HAP-1 (cell line): ENCODE data around the gene ITIH5.

ENCODE experiments used
- DNase-seq, 2 experiments: peaks; one replicate each; pipeline ENCODE4 v3.0.0-alpha.2; 2016 to 2020; ENCODE audit warnings: low spot score in 2 of 2
- H3K27me3 ChIP-seq: fragments of 250-450 bp; sonication (Bioruptor Pico); 2 replicates; pipeline ENCODE4 v1.5.1; 2020; ENCODE audit warnings: low read depth, mild to moderate bottlenecking, moderate library complexity
- H3K36me3 ChIP-seq: fragments of 250-450 bp; sonication (Bioruptor Pico); replicated peaks from 2 replicates; pipeline ENCODE4 v1.5.1; 2020; ENCODE audit warnings: mild to moderate bottlenecking
- H3K4me1 ChIP-seq: fragments of 250-450 bp; sonication (Bioruptor Pico); 2 replicates; pipeline ENCODE4 v1.5.1; 2020; ENCODE audit warnings: mild to moderate bottlenecking
- H3K4me3 ChIP-seq: fragments of 250-450 bp; sonication (Bioruptor Pico); 2 replicates; pipeline ENCODE4 v1.5.1; 2020; ENCODE audit warnings: mild to moderate bottlenecking, moderate library complexity
- H3K9me3 ChIP-seq: fragments of 250-450 bp; sonication (Bioruptor Pico); 2 replicates; pipeline ENCODE4 v1.5.1; 2020; ENCODE audit warnings: mild to moderate bottlenecking, moderate library complexity
- in situ Hi-C: fragments of 300-500 bp; cut with MboI; formaldehyde crosslinking; loops from 3 replicates; pipeline ENCODE4 v1.14.3; 2020; ENCODE audit warnings: low sequenced_read_pairs, inconsistent platforms, mixed read lengths

Gene ITIH5

GRCh38 chr10:7601023-7601656 is 65.6 kb downstream of the ITIH5 start:
- in situ Hi-C loops: no loop called here
- no peak for DNase-seq
- Histone ChIP-seq H3K9me3 (no peaks in the 10 kb centered on the region), H3K27me3 (no peaks in the 10 kb centered on the region), H3K4me1 (no peaks in the 10 kb centered on the region), H3K36me3 (no peaks in the 10 kb centered on the region), H3K4me3 (no peak overlapping the region)

- H3K4me1 ChIP-seq: no peaks in the 10 kb centered on the region
- H3K36me3 ChIP-seq: no peaks in the 10 kb centered on the region
- in situ Hi-C loops: no loop called here
- H3K9me3 ChIP-seq: no peaks in the 10 kb centered on the region
- DNase-seq: no peak
- no peaks in the 10 kb centered on the region for H3K27me3 ChIP-seq
- no peak overlapping the region for H3K4me3 ChIP-seq
Measured at GRCh38 chr10:7598771-7599170, 68.0 kb downstream of the ITIH5 start.

- in situ Hi-C loops: no loop called here
- no peak overlapping the region for H3K4me3 ChIP-seq
- H3K9me3 ChIP-seq: no peaks in the 10 kb centered on the region
- no peaks in the 10 kb centered on the region for H3K4me1 ChIP-seq
- no peak for DNase-seq
- no peaks in the 10 kb centered on the region for H3K27me3 ChIP-seq
- H3K36me3 ChIP-seq: no peaks in the 10 kb centered on the region
Measured at GRCh38 chr10:7596356-7596755, 70.4 kb downstream of the ITIH5 start.

GRCh38 chr10:7593905-7594304 is 72.9 kb downstream of the ITIH5 start:
- no peaks in the 10 kb centered on the region for H3K36me3 ChIP-seq
- no peaks in the 10 kb centered on the region for H3K9me3 ChIP-seq
- in situ Hi-C loops: no loop called here
- H3K4me3 ChIP-seq: no peak overlapping the region
- DNase-seq: no peak
- H3K4me1 ChIP-seq: no peaks in the 10 kb centered on the region
- H3K27me3 ChIP-seq: no peaks in the 10 kb centered on the region

- no peak for DNase-seq
- in situ Hi-C loops: no loop called here
- no peaks in the 10 kb centered on the region for H3K27me3 ChIP-seq
Measured at GRCh38 chr10:7593063-7593462, 73.7 kb downstream of the ITIH5 start.

GRCh38 chr10:7592627-7593026 is 74.1 kb downstream of the ITIH5 start:
- Histone ChIP-seq H3K4me3 (no peak overlapping the region), H3K4me1 (no peaks in the 10 kb centered on the region), H3K27me3 (no peaks in the 10 kb centered on the region), H3K36me3 (no peaks in the 10 kb centered on the region), H3K9me3 (no peaks in the 10 kb centered on the region)
- in situ Hi-C loops: no loop called here
- DNase-seq: no peak

More at GRCh38 chr10:7593063-7593462, 73.7 kb downstream of the ITIH5 start:
- Histone ChIP-seq H3K4me3 (no peak overlapping the region), H3K36me3 (no peaks in the 10 kb centered on the region), H3K9me3 (no peaks in the 10 kb centered on the region), H3K4me1 (no peaks in the 10 kb centered on the region)

GRCh38 chr10:7590271-7590670 is 76.5 kb downstream of the ITIH5 start:
- no peaks in the 10 kb centered on the region for H3K27me3 ChIP-seq
- no peaks in the 10 kb centered on the region for H3K9me3 ChIP-seq
- H3K36me3 ChIP-seq: no peaks in the 10 kb centered on the region
- H3K4me3 ChIP-seq: no peak overlapping the region
- no peak for DNase-seq
- in situ Hi-C loops: no loop called here
- no peaks in the 10 kb centered on the region for H3K4me1 ChIP-seq

GRCh38 chr10:7589748-7590147 is 77.0 kb downstream of the ITIH5 start:
- no peak overlapping the region for H3K4me3 ChIP-seq
- H3K4me1 ChIP-seq: no peaks in the 10 kb centered on the region
- DNase-seq: no peak
- no peaks in the 10 kb centered on the region for H3K27me3 ChIP-seq
- H3K36me3 ChIP-seq: no peaks in the 10 kb centered on the region
- no peaks in the 10 kb centered on the region for H3K9me3 ChIP-seq
- in situ Hi-C loops: no loop called here

- no peak for DNase-seq
- no peak overlapping the region for H3K4me3 ChIP-seq
- no peaks in the 10 kb centered on the region for H3K9me3 ChIP-seq
- H3K4me1 ChIP-seq: no peaks in the 10 kb centered on the region
- in situ Hi-C loops: no loop called here
- no peaks in the 10 kb centered on the region for H3K36me3 ChIP-seq
- H3K27me3 ChIP-seq: no peaks in the 10 kb centered on the region
Measured at GRCh38 chr10:7587865-7588188, 78.9 kb downstream of the ITIH5 start.

GRCh38 chr10:7587168-7587864 is 79.5 kb downstream of the ITIH5 start:
- H3K9me3 ChIP-seq: no peaks in the 10 kb centered on the region
- no peaks in the 10 kb centered on the region for H3K4me1 ChIP-seq
- no peaks in the 10 kb centered on the region for H3K27me3 ChIP-seq
- no peak overlapping the region for H3K4me3 ChIP-seq
- DNase-seq: no peak
- in situ Hi-C loops: no loop called here
- H3K36me3 ChIP-seq: no peaks in the 10 kb centered on the region

GRCh38 chr10:7585228-7585627 is 81.5 kb downstream of the ITIH5 start:
- Histone ChIP-seq H3K4me3 (no peak overlapping the region), H3K4me1 (no peaks in the 10 kb centered on the region), H3K9me3 (no peaks in the 10 kb centered on the region), H3K27me3 (no peaks in the 10 kb centered on the region), H3K36me3 (no peaks in the 10 kb centered on the region)
- DNase-seq: no peak
- in situ Hi-C loops: no loop called here

GRCh38 chr10:7583626-7584025 is 83.1 kb downstream of the ITIH5 start:
- H3K36me3 ChIP-seq: no peaks in the 10 kb centered on the region
- in situ Hi-C loops: no loop called here
- no peaks in the 10 kb centered on the region for H3K9me3 ChIP-seq
- H3K27me3 ChIP-seq: no peaks in the 10 kb centered on the region
- H3K4me3 ChIP-seq: no peak overlapping the region
- H3K4me1 ChIP-seq: no peaks in the 10 kb centered on the region
- DNase-seq: no peak

- Histone ChIP-seq H3K9me3 (no peaks in the 10 kb centered on the region), H3K27me3 (no peaks in the 10 kb centered on the region), H3K4me1 (no peaks in the 10 kb centered on the region), H3K4me3 (no peak overlapping the region), H3K36me3 (no peaks in the 10 kb centered on the region)
- no peak for DNase-seq
- in situ Hi-C loops: no loop called here
Measured at GRCh38 chr10:7580520-7580919, 86.2 kb downstream of the ITIH5 start.

GRCh38 chr10:7579681-7580080 is 87.1 kb downstream of the ITIH5 start:
- Histone ChIP-seq H3K4me1 (no peaks in the 10 kb centered on the region), H3K36me3 (no peaks in the 10 kb centered on the region), H3K4me3 (no peak overlapping the region), H3K9me3 (no peaks in the 10 kb centered on the region), H3K27me3 (no peaks in the 10 kb centered on the region)
- in situ Hi-C loops: no loop called here
- DNase-seq: no peak

- Histone ChIP-seq H3K36me3 (no peaks in the 10 kb centered on the region), H3K4me1 (no peaks in the 10 kb centered on the region), H3K27me3 (no peaks in the 10 kb centered on the region), H3K4me3 (no peak overlapping the region), H3K9me3 (no peaks in the 10 kb centered on the region)
- DNase-seq: no peak
- in situ Hi-C loops: no loop called here
Measured at GRCh38 chr10:7577579-7577978, 89.2 kb downstream of the ITIH5 start.
